Measurements from ENCODE around the gene ROBO1. TPM values are rescaled to one million over a fixed set of nuclear protein-coding genes. Genes with fewer than 3 reads are reported as not detected.

The ROBO1 gene
- total RNA-seq, 1 experiment from 2014 or later, result 33.9 TPM

DNA sequence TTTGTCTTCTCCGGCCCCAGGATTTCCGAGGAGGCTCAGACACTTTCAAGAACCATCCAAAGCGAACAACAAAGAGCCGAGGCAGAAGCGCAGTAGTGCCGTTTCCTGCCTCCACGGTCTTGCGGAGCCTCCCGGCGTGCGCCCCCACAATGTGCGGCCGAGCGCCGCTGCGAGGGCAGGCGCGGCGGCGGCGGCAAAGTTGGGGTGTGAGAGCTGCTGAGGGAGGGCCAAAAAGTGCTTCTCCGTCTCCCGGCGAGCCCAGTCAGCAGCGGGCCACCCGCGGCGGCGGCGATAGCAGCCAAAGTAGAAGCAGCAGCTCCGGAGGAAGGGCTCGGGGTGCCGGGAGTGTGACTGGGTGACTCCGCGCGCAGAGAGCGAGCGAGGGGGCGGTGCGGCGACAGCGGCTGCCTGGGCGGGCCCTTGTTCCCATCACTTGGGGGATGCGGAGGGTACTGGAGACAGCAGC, 749.1 kb downstream of the ROBO1 start:
- CTCF ChIA-PET, result interaction anchor here (1.0 kb wide), 1 partner anchor 26 kb away, joined by 5 read pairs; no protein-coding TSS in a partner anchor
- TF ChIP-seq, protein P1, sequence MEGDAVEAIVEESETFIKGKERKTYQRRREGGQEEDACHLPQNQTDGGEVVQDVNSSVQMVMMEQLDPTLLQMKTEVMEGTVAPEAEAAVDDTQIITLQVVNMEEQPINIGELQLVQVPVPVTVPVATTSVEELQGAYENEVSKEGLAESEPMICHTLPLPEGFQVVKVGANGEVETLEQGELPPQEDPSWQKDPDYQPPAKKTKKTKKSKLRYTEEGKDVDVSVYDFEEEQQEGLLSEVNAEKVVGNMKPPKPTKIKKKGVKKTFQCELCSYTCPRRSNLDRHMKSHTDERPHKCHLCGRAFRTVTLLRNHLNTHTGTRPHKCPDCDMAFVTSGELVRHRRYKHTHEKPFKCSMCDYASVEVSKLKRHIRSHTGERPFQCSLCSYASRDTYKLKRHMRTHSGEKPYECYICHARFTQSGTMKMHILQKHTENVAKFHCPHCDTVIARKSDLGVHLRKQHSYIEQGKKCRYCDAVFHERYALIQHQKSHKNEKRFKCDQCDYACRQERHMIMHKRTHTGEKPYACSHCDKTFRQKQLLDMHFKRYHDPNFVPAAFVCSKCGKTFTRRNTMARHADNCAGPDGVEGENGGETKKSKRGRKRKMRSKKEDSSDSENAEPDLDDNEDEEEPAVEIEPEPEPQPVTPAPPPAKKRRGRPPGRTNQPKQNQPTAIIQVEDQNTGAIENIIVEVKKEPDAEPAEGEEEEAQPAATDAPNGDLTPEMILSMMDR (IDR thresholded peaks at IDR 0.05; ENCODE audit: unreplicated experiment), result no peak
- peak; percentile 67 for DNase-seq
- peaks cover 8% of the 10 kb centered on the region for H3K4me1 Mint-ChIP-seq (ENCODE audit: low read depth, unreplicated experiment)
- no peaks in the 10 kb centered on the region for H3K27me3 Mint-ChIP-seq (ENCODE audit: unreplicated experiment)
- no peak overlapping the region for H3K27ac Mint-ChIP-seq (ENCODE audit: unreplicated experiment)
- no peak overlapping the region for H3K4me3 Mint-ChIP-seq (ENCODE audit: low read depth, unreplicated experiment)
- no TSS peak for BruUV-seq (replicated peaks)
- H3K36me3 Mint-ChIP-seq (ENCODE audit: insufficient read depth, unreplicated experiment), result no peaks in the 10 kb centered on the region
- intact Hi-C loops (cut with micrococcal nuclease; ENCODE audit: unreplicated experiment), result loop anchor here (5.0 kb wide), 1 partner anchor 751 kb away; no protein-coding TSS in a partner anchor
- no peaks in the 10 kb centered on the region for H3K9me3 Mint-ChIP-seq (ENCODE audit: low read depth, unreplicated experiment)

DNA sequence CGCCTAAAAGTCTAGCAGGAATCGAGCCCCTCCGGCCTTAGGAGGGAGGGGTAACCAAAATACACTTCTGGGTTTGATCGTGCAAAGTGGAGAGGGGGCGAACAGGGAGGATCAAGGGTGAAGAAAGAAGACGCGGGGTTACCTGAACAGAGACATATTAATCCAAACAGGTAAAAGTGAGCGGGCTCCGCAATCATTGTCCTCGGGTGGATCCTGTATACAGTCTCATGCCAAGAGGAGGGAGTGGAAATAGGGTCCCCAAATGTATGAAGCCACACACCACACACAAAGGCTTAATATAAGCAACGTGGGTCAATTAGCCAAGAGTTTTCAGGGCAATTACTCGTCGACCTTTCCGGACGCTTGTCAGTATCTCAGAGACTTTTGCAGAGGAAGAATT, 749.5 kb downstream of the ROBO1 start:
- H3K27me3 Mint-ChIP-seq (ENCODE audit: unreplicated experiment), result no peaks in the 10 kb centered on the region
- intact Hi-C loops (cut with micrococcal nuclease; ENCODE audit: unreplicated experiment), result loop anchor here (5.0 kb wide), 1 partner anchor 751 kb away; no protein-coding TSS in a partner anchor
- CTCF ChIA-PET, result no interaction called here
- peak; percentile 5 for DNase-seq
- H3K9me3 Mint-ChIP-seq (ENCODE audit: low read depth, unreplicated experiment), result no peaks in the 10 kb centered on the region
- H3K4me3 Mint-ChIP-seq (ENCODE audit: low read depth, unreplicated experiment), result no peak overlapping the region
- no peaks in the 10 kb centered on the region for H3K36me3 Mint-ChIP-seq (ENCODE audit: insufficient read depth, unreplicated experiment)
- BruUV-seq (replicated peaks), result no TSS peak
- TF ChIP-seq, protein P1 (IDR thresholded peaks at IDR 0.05; ENCODE audit: unreplicated experiment), result no peak
- no peak overlapping the region for H3K27ac Mint-ChIP-seq (ENCODE audit: unreplicated experiment)
- H3K4me1 Mint-ChIP-seq (ENCODE audit: low read depth, unreplicated experiment), result peaks cover 8% of the 10 kb centered on the region

DNA sequence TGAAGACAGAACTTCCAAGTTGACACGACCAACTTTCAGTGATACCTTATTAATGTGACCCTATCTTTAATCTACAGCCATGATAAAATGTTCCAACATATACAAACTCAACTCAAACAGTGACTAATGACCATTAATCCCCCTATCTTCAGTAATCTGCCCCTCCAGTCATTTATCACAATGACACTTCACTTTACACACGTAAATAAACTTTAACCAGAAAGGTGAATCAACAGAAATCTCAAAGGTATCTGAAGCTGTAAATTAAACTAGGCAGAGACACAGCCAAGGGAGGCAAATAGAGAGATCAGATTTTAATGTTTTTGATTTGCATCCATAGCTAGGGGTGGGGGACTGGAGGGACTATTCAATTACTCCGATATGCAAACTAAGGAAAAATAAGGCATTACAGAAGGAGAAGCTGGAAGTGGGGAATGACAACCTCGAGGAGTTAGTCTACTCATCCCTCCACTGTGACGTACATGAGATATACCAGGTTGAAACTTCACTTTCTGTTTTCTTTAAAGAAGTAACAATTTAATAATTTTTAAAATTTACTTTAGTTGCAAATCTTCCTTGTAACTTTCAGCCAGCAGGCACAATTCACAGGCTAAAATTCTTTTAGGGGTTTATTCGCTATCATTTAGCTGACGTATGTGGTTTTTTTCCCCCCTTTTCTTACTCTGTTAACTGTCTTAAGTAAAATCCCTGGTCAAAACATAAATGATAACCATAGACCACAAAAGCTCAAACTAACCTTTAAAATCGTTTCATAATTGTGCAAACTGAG, 751.0 kb downstream of the ROBO1 start:
- Mint-ChIP-seq H3K9me3 (ENCODE audit: low read depth, unreplicated experiment) (no peaks in the 10 kb centered on the region), H3K4me3 (ENCODE audit: low read depth, unreplicated experiment) (no peak overlapping the region), H3K27ac (ENCODE audit: unreplicated experiment) (no peak overlapping the region), H3K4me1 (ENCODE audit: low read depth, unreplicated experiment) (peaks cover 14% of the 10 kb centered on the region), H3K27me3 (ENCODE audit: unreplicated experiment) (no peaks in the 10 kb centered on the region), H3K36me3 (ENCODE audit: insufficient read depth, unreplicated experiment) (no peaks in the 10 kb centered on the region)
- intact Hi-C loops (cut with micrococcal nuclease; ENCODE audit: unreplicated experiment), result loop anchor here (5.0 kb wide), 1 partner anchor 749 kb away; no protein-coding TSS in a partner anchor
- no peak for DNase-seq
- TF ChIP-seq, protein P1 (IDR thresholded peaks at IDR 0.05; ENCODE audit: unreplicated experiment), result no peak
- CTCF ChIA-PET, result interaction anchor here (0.5 to 1.6 kb wide), 3 partner anchors 11 to 213 kb away, joined by 3 to 4 read pairs (median 4); no protein-coding TSS in a partner anchor
- BruUV-seq (replicated peaks), result TSS peak; percentile 23

DNA sequence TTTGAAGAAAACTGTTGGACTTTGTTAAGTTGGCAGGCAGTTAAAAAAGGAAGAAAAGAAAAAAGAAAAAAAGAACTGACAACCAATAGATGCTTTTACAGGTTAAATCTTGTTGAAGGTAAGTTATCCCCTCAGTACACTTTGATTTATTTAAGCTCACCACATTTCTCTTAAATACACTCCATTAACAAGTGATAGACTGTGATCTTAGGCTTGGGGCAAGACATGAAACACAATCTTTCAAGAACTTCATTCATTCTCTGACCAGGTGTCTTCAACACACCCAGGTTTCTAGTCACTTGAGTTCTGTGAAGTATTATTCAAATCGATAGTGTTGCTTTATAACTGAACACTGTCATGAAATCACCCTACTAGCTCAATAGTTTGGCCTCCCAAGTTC, 751.9 kb downstream of the ROBO1 start:
- H3K4me1 Mint-ChIP-seq (ENCODE audit: low read depth, unreplicated experiment), result peaks cover 14% of the 10 kb centered on the region
- no peaks in the 10 kb centered on the region for H3K36me3 Mint-ChIP-seq (ENCODE audit: insufficient read depth, unreplicated experiment)
- CTCF ChIA-PET, result no interaction called here
- intact Hi-C loops (cut with micrococcal nuclease; ENCODE audit: unreplicated experiment), result loop anchor here (5.0 kb wide), 1 partner anchor 749 kb away; no protein-coding TSS in a partner anchor
- BruUV-seq (replicated peaks), result no TSS peak
- no peak overlapping the region for H3K4me3 Mint-ChIP-seq (ENCODE audit: low read depth, unreplicated experiment)
- TF ChIP-seq, protein P1 (IDR thresholded peaks at IDR 0.05; ENCODE audit: unreplicated experiment), result no peak
- no peaks in the 10 kb centered on the region for H3K27me3 Mint-ChIP-seq (ENCODE audit: unreplicated experiment)
- no peak overlapping the region for H3K27ac Mint-ChIP-seq (ENCODE audit: unreplicated experiment)
- DNase-seq, result no peak
- no peaks in the 10 kb centered on the region for H3K9me3 Mint-ChIP-seq (ENCODE audit: low read depth, unreplicated experiment)
